HG02884 (cell line): Measurements from ENCODE around the gene LMAN1.

Experiments used
- ATAC-seq: cut with Tn5 transposase; IDR thresholded peaks from one replicate; pipeline ENCODE4 v1.9.1; 2021; ENCODE audit warnings: mild to moderate bottlenecking, moderate library complexity; ENCODE audit not compliant: unreplicated experiment

The LMAN1 gene

GRCh38 chr18:59306640-59307039 is 52.4 kb downstream of the LMAN1 start:
- no peak for ATAC-seq

GRCh38 chr18:59305295-59305694 is 53.8 kb downstream of the LMAN1 start:
- no peak for ATAC-seq

DNA sequence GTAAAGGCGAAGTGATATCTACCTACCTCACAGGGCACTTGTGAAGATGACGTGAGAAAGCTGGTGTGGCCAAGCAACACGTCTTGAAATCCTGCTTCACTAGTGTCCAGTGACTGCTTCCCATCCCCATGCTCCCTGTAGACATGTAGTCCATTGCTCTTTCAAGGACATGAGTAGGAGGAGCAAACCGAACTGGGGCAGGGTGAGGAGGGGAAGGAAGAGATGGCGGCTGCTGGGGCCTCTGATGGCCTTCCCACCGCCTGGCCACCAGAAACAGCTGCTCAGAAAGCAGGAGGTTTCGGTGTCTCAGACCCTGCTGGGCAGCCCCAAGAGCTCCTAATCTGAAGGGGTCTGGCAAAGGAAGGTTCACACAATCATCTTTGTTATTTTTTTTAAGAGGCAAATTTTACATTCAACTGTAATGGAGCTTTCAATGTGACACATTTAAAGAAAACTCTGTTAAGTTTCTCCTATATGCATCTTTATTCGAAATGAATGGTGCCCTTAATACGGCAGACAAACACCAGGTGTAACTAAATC is 55.3 kb downstream of the LMAN1 start:
- ATAC-seq = no peak

DNA sequence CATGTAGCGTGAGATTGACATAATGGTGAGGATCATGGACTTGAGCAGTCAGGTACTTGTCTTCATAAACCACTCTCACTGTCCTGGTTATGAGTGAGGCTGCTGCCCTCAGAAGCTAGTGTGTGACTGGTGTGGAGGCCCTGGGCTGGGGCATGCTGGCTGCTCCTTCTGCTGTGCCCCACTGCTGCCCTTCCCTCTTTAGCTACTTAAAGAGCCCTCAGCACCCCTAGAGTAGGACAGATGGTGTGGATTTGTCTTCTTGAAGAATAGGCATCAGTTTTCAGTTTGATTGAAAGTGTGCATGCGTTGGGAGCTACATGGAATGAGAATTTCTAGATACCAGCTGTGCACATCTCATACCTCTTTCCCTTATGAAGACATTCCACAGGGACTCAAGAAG is 56.1 kb downstream of the LMAN1 start:
- no peak for ATAC-seq

DNA sequence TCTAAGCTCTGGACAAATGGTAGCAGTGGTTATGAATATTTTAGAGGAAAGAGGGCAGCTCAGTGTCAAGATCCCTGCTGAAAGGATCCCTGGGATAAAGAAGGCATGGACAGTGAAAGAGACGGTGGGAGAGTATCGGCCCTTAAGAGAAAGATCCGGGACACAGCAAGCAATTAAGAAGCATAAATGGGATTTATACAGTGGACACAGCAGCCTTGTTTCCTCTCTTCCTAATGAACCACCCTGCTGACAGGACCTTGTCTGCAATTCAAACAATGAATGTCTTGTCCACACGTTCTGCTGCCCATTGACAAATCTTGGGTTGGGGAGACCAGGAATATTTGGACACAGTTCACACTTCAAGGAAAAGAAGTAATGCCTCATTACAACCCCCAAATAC is 57.1 kb downstream of the LMAN1 start:
- no peak for ATAC-seq

DNA sequence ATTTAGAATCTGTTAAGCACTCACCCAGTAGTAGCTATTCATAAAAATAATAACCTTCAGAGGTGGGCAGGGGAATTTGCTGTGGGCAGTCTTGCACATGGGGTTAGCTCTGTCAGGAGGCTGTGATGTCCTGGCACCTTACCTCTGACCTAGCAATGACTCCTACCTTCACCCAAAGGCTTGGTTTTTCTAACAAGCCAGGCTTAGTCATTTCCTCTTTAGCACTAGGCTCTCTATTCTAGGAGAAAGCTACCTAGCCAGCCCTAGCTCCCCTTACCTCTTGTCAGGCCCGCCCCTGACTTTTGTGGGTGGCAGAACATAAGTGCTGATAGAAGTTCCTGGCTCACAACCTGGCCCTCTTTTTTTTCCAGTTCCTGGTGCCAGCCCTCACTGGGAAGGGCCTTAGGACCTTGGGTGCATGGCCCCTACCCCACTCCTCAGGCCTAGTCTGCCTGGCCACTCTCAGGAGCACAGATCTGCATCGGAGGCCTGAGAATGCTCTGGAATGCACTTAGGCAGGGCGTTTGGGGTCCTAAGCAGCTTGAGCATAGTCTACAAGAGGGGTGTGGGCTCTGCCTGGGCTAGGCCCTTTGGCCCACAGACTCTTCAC is 58.3 kb downstream of the LMAN1 start:
- no peak for ATAC-seq

GRCh38 chr18:59298871-59299270 is 60.2 kb downstream of the LMAN1 start:
- no peak for ATAC-seq

DNA sequence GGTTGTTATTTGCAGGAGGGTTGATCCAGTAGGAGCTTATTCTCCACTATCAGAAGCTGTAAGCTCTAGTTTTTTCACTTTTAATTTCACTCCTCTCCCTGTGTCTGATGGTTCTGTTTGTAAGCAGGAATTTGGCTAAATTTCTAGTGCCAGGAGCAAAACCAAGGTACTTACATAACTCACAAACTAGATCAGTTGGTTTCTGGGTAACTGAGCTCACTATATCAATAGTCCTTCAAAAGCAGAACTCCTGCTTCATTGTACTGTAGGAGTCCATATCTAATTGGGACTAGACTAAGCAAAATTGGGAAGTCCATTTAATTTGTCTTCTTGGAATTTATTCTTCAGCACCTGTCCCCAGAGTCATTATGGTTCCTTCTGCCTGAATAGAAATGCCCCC is 65.7 kb downstream of the LMAN1 start:
- no peak for ATAC-seq

- no peak for ATAC-seq
Measured at GRCh38 chr18:59286341-59286740, 72.7 kb downstream of the LMAN1 start.

GRCh38 chr18:59282341-59282740 is 76.7 kb downstream of the LMAN1 start:
- ATAC-seq = no peak

DNA sequence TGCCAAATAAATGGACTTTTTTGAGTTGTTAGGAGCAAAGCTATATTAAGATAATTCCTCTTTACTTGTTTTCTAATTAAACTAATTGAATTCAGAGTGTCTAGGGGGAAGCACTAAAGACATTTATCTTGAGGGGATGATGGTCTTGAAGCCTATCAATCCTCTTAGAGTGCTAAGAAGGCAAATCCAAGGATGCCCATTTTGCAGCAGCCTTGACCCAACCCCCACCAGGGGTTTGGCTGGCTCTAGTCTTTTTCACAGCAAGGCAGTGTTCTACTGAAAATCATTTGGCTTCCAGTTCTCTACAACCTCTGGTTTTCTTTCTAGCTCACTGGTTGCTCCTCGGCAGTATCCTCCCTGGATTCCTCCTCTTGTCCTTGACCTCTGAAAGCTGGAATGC is 79.3 kb downstream of the LMAN1 start:
- no peak for ATAC-seq

- ATAC-seq = no peak
Measured at GRCh38 chr18:59279193-59279592, 79.9 kb downstream of the LMAN1 start.

GRCh38 chr18:59278793-59279192 is 80.3 kb downstream of the LMAN1 start:
- ATAC-seq = no peak
